GM12864 (cell line): Measurements from ENCODE around the gene AKAP9.
"Not testable (repeated sequence)": the region's sequence is repeated elsewhere in the genome, so short reads cannot be mapped to it uniquely, and the experiment has no call there.

Source experiments
- DNase-seq: peaks from one replicate; pipeline ENCODE4 v3.0.0-alpha.2; 2011; ENCODE audit warnings: low read depth
- H3K4me3 ChIP-seq: 2 replicates; pipeline ENCODE4 v1.5.1; 2011; ENCODE audit warnings: mild to moderate bottlenecking, low read depth, low read length, control low read depth
- TF ChIP-seq, protein P1 (sequence below): IDR thresholded peaks from 2 replicates; pipeline ENCODE4 v1.5.1; 2011; ENCODE audit warnings: low read depth, mild to moderate bottlenecking, moderate library complexity, low read length, control low read depth, inconsistent platforms; ENCODE audit errors: missing control alignments

AKAP9 gene

DNA sequence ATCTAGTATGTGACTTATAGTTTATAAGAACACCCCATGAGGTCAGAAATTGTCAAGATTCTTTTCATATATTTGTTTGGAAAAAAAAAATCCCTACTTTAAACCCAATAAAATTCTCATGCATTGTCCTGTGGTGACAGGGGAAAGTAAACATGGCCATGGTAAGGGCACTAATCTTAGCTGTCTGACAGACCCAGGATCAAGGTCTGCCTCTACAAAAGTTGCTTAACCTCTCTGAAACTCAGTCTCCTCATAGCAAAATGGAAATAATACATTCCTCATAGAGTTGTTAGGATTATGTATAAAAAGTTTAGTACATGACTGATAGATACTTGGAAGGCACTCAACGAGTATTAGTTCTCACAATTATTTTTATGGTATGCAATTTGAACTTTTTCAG lies 22.3 kb upstream of the AKAP9 start:
- no peak overlapping the region for H3K4me3 ChIP-seq
- TF ChIP-seq, protein P1, sequence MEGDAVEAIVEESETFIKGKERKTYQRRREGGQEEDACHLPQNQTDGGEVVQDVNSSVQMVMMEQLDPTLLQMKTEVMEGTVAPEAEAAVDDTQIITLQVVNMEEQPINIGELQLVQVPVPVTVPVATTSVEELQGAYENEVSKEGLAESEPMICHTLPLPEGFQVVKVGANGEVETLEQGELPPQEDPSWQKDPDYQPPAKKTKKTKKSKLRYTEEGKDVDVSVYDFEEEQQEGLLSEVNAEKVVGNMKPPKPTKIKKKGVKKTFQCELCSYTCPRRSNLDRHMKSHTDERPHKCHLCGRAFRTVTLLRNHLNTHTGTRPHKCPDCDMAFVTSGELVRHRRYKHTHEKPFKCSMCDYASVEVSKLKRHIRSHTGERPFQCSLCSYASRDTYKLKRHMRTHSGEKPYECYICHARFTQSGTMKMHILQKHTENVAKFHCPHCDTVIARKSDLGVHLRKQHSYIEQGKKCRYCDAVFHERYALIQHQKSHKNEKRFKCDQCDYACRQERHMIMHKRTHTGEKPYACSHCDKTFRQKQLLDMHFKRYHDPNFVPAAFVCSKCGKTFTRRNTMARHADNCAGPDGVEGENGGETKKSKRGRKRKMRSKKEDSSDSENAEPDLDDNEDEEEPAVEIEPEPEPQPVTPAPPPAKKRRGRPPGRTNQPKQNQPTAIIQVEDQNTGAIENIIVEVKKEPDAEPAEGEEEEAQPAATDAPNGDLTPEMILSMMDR: no peak

DNA sequence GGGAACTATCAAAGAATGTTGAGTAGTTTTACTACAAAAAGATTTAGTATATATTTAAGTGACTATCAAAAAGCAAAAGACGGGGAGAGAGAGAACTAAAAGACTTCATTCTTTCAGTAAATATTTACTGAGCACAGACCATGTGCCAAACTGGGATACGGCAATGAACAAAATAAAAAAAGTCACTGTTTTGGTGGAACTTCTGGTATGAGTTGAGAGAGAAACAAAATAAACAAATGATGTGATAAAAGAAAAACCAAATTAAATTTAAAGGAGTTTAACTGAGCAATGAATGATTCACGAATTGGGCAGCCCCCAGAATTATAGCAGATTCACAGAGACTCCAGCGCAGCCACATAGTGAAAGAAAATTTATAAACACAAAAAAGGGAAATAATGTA lies 17.8 kb upstream of the AKAP9 start:
- DNase-seq: no peak
- TF ChIP-seq, protein P1: no peak
- no peak overlapping the region for H3K4me3 ChIP-seq

More for the DNA sequence above, 22.3 kb upstream of the AKAP9 start:
- DNase-seq: no peak

DNA sequence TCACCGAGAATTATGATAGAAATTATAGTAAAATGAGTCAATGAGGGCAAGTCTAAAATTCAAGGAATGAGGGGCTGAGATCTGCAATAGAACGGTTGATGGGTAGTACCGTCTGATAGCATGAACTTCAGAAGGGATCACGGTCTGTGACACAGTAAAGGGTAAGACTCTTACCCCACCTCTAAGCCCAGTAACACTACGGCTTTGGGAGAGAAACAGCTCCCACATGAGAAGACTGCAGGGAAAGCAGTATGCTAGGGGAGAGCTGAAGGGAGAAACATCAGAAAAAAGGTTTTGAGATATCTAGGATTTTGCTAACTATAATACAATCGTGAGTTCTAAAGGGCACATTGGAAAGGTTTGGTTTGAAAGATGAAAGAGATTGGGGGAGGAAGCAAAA lies 12.8 kb upstream of the AKAP9 start:
- H3K4me3 ChIP-seq: no peak overlapping the region
- no peak for DNase-seq
- TF ChIP-seq, protein P1: no peak

DNA sequence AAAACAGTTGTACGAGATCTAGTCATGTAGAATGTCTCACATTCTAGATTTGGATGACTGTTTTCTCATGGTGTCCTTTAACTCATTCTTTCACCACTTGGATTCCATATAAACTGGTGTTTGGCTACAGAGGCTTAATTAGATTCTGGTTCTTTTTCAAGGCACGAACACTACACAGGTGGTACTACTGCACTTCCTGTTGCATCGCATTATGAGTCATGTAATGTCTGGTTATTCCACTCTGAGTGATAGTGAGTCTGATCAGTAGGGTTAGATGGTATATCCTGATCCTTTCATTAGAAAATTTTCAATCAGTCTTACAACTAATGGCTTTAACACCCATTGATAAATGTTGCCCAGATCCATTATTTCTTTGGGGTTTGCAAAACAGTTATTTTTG lies 11.2 kb upstream of the AKAP9 start:
- TF ChIP-seq, protein P1: no peak
- DNase-seq: no peak
- no peak overlapping the region for H3K4me3 ChIP-seq

DNA sequence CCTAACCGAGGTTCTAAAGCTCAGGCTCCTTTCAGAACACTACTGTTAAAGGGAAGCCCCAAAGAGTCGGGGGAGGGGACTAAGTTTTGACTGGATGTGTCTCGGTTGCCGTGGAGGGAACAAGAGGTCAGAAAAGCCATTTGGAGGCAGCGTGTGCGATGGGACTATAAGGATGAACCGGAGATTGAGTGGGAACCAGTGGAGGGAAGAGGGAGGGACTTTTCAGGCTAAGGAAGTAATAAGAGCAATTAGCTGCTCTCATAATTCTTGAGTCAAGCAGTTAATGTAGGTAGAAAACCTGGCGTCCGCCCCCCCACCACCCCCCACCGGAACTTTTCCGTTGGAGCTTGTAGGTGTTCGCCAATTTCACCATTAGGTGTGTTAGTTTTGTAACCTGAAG lies 491 bp upstream of the AKAP9 start:
- TF ChIP-seq, protein P1: no peak
- H3K4me3 ChIP-seq: peak overlapping the region; percentile 84
- no peak for DNase-seq

DNA sequence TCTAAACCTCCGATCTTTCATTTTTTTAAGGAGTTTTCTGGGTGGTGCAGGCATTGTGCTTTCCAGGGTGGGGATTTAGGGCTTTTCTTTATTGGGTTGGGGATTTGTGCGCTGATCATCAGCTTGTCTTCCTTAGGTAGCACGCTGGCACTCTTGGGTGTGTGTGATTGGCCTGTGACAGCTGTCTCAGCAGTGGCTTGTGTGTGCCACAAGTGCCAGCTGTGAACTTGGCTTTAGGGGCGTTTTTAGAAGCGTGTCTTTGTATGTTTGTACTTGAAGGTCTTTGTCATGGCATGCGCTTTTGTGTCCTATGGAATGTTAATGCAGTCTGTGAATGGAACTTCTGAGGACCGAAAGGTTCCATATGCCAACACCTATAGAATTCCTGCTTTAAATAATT lies 788 bp downstream of the AKAP9 start:
- no peak for DNase-seq
- TF ChIP-seq, protein P1: no peak
- peak overlapping the region; percentile 84 for H3K4me3 ChIP-seq

DNA sequence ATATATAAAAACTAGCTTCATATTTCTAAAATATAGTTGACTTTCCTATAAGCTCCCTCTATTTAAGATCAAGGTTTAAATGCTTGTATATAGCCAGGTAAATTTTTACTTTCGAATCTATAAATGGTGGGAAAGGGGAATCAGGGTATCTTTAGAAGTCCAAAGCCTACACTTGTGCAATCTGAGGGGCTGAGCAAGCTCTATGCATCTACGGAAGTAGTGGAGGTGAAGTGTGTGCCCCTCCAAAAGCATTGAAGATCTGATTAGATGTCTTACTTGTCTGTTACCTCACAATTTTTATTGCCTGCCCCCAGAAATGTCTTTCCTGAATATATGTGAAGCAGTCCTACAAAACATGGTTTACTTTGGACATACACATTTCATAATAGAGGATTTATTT lies 1.6 kb downstream of the AKAP9 start:
- no peak overlapping the region; the same call in 1 of the 2 replicates for H3K4me3 ChIP-seq
- TF ChIP-seq, protein P1: no peak
- no peak for DNase-seq

DNA sequence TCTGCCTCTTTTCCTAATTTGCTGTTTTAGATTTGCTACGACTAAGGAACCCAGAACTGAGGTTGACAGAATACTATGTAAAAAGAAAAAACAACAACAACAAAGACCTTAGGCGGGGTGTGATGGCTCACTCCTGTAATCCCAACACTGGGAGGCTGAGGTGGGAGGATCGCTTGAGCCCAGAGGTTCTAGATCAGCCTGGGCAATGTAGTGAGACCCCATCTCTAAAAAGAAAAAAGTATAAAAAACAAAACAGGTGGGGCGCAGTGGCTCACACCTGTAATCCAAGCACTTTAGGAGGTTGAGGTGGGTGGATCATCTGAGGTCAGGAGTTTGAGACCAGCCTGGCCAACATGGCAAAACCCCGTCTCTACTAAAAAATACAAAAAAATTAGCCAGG lies 4.3 kb downstream of the AKAP9 start:
- not testable (repeated sequence) for DNase-seq

More for the DNA sequence above, 4.3 kb downstream of the AKAP9 start:
- H3K4me3 ChIP-seq: not testable (repeated sequence)
